ENCODE results near the gene TAF4B.
"Not testable (repeated sequence)": the region's sequence is repeated elsewhere in the genome, so short reads cannot be mapped to it uniquely, and the experiment has no call there.

Gene TAF4B

GRCh38 chr18:26242392-26242791 lies 16.1 kb downstream of the TAF4B start:
- DNase-seq, result not testable (repeated sequence)

GRCh38 chr18:26245434-26245833 lies 19.2 kb downstream of the TAF4B start:
- not testable (repeated sequence) for DNase-seq

GRCh38 chr18:26252411-26252810 lies 26.2 kb downstream of the TAF4B start:
- no peak for DNase-seq

- not testable (repeated sequence) for DNase-seq
These were observed 28.6 kb downstream of the TAF4B start for GRCh38 chr18:26254808-26255207.

- DNase-seq, result no peak
These were observed 29.7 kb downstream of the TAF4B start for GRCh38 chr18:26255695-26256622.

- DNase-seq, result no peak
These were observed 32.5 kb downstream of the TAF4B start for GRCh38 chr18:26258711-26259110.

GRCh38 chr18:26259416-26259815 lies 33.2 kb downstream of the TAF4B start:
- DNase-seq, result not testable (repeated sequence)

- no peak for DNase-seq
These were observed 35.9 kb downstream of the TAF4B start for GRCh38 chr18:26262156-26262555.

GRCh38 chr18:26267357-26267930 lies 41.2 kb downstream of the TAF4B start:
- DNase-seq, result no peak

- no peak for DNase-seq
These were observed 42.2 kb downstream of the TAF4B start for GRCh38 chr18:26268454-26268853.

GRCh38 chr18:26271917-26272549 lies 45.8 kb downstream of the TAF4B start:
- DNase-seq, result no peak

- no peak for DNase-seq
These were observed 51.1 kb downstream of the TAF4B start for GRCh38 chr18:26277374-26277773.

GRCh38 chr18:26279428-26279827 lies 53.2 kb downstream of the TAF4B start:
- no peak for DNase-seq

GRCh38 chr18:26286008-26286407 lies 59.8 kb downstream of the TAF4B start:
- DNase-seq, result no peak

- no peak for DNase-seq
These were observed 61.4 kb downstream of the TAF4B start for GRCh38 chr18:26287644-26288043.

- DNase-seq, result no peak
These were observed 64.1 kb downstream of the TAF4B start for GRCh38 chr18:26290385-26290784.

- DNase-seq, result no peak
These were observed 67.7 kb downstream of the TAF4B start for GRCh38 chr18:26293982-26294381.

- no peak for DNase-seq
These were observed 71.9 kb downstream of the TAF4B start for GRCh38 chr18:26298107-26298506.

GRCh38 chr18:26301681-26302080 lies 75.4 kb downstream of the TAF4B start:
- no peak for DNase-seq

- DNase-seq, result not testable (repeated sequence)
These were observed 77.0 kb downstream of the TAF4B start for GRCh38 chr18:26303222-26303621.

- DNase-seq, result no peak
These were observed 78.3 kb downstream of the TAF4B start for GRCh38 chr18:26304511-26304910.

- DNase-seq, result peak in 1 of 2 donors; percentile 2
These were observed 81.0 kb downstream of the TAF4B start for GRCh38 chr18:26307161-26307773.

GRCh38 chr18:26309281-26309680 lies 83.0 kb downstream of the TAF4B start:
- DNase-seq, result no peak
